WTC11 (cell line): ENCODE measurements around the gene CDCP1. TPM values are rescaled to one million over a fixed set of nuclear protein-coding genes. Genes with fewer than 3 reads are reported as not detected.

Source experiments
- ATAC-seq: fragments of 200-7000 bp; cut with Tn5 transposase; 2 replicates; pipeline ENCODE4 v1.10.0; 2021; ENCODE audit warnings: mild to moderate bottlenecking, moderate library complexity
- CTCF ChIA-PET: fragments of 300-600 bp; sonication (Branson Sonifier 250); formaldehyde crosslinking; loops from one replicate; lab custom pipeline; 2021; ENCODE audit warnings: antibody characterized with exemption; lab: Charles Lee
- POLR2A ChIA-PET: fragments of 350-600 bp; sonication (Branson Sonifier 250); formaldehyde crosslinking; loops from one replicate; lab custom pipeline; 2021; ENCODE audit warnings: antibody characterized with exemption; lab: Charles Lee
- DNase-seq: peaks from one replicate; pipeline ENCODE4 v3.0.0; 2021; ENCODE audit warnings: low spot score
- H3K27ac Mint-ChIP-seq: 2 replicates; pipeline ENCODE4 v1.8.0; 2021; ENCODE audit warnings: mixed read lengths
- H3K27me3 Mint-ChIP-seq: 2 replicates; pipeline ENCODE4 v1.8.0; 2021; ENCODE audit warnings: low read depth, mild to moderate bottlenecking, moderate library complexity, mixed read lengths
- H3K36me3 Mint-ChIP-seq: 2 replicates; pipeline ENCODE4 v1.8.0; 2021; ENCODE audit warnings: mixed read lengths
- H3K4me1 Mint-ChIP-seq: 2 replicates; pipeline ENCODE4 v1.8.0; 2022; ENCODE audit warnings: mixed read lengths
- H3K4me3 Mint-ChIP-seq: 2 replicates; pipeline ENCODE4 v1.8.0; 2021; ENCODE audit warnings: mild to moderate bottlenecking, moderate library complexity, mixed read lengths
- H3K9me3 Mint-ChIP-seq: 2 replicates; pipeline ENCODE4 v1.8.0; 2021; ENCODE audit warnings: mixed read lengths
- AFF4 ChIP-seq: sonication (generic); formaldehyde crosslinking; IDR thresholded peaks from 2 replicates; pipeline ENCODE4 v1.8.1; 2023; ENCODE audit warnings: mild to moderate bottlenecking, missing genetic modification reagents, borderline replicate concordance
- ATF1 ChIP-seq: sonication (generic); formaldehyde crosslinking; IDR thresholded peaks from 2 replicates; pipeline ENCODE4 v1.8.1; 2023; ENCODE audit warnings: mild to moderate bottlenecking, moderate library complexity, missing genetic modification reagents
- E2F1 ChIP-seq: sonication (generic); formaldehyde crosslinking; IDR thresholded peaks from 2 replicates; pipeline ENCODE4 v1.8.0; 2022; ENCODE audit warnings: mild to moderate bottlenecking, missing genetic modification reagents
- ELF4 ChIP-seq: sonication (generic); formaldehyde crosslinking; IDR thresholded peaks from 2 replicates; pipeline ENCODE4 v1.8.1; 2022; ENCODE audit warnings: low read depth, mild to moderate bottlenecking, moderate library complexity, missing genetic modification reagents
- FOXK1 ChIP-seq: sonication (generic); formaldehyde crosslinking; IDR thresholded peaks from 2 replicates; pipeline ENCODE4 v1.8.0; 2022; ENCODE audit warnings: mild to moderate bottlenecking, moderate library complexity, missing genetic modification reagents
- JUN ChIP-seq: sonication (generic); formaldehyde crosslinking; IDR thresholded peaks from 2 replicates; pipeline ENCODE4 v1.8.0; 2023; ENCODE audit warnings: mild to moderate bottlenecking, missing genetic modification reagents
- KAT7 ChIP-seq: sonication (generic); formaldehyde crosslinking; IDR thresholded peaks from 2 replicates; pipeline ENCODE4 v1.8.1; 2023; ENCODE audit warnings: missing genetic modification reagents, mild to moderate bottlenecking, borderline replicate concordance
- NFATC4 ChIP-seq: fragments of 250-450 bp; sonication (Bioruptor Pico); IDR thresholded peaks from 2 replicates; pipeline ENCODE4 v1.9.0; 2021; ENCODE audit warnings: mild to moderate bottlenecking
- NFE2L1 ChIP-seq: sonication (generic); formaldehyde crosslinking; IDR thresholded peaks from 2 replicates; pipeline ENCODE4 v1.8.1; 2023; ENCODE audit warnings: missing genetic modification reagents
- NR2C2 ChIP-seq: sonication (generic); formaldehyde crosslinking; IDR thresholded peaks from 2 replicates; pipeline ENCODE4 v1.8.0; 2022; ENCODE audit warnings: mild to moderate bottlenecking, missing genetic modification reagents
- SMAD3 ChIP-seq: sonication (generic); formaldehyde crosslinking; IDR thresholded peaks from 2 replicates; pipeline ENCODE4 v1.8.0; 2022; ENCODE audit warnings: missing genetic modification reagents, mild to moderate bottlenecking, borderline replicate concordance
- ZBTB21 ChIP-seq: sonication (generic); formaldehyde crosslinking; IDR thresholded peaks from 2 replicates; pipeline ENCODE4 v1.8.1; 2023; ENCODE audit warnings: mild to moderate bottlenecking, missing genetic modification reagents, borderline replicate concordance
- ZNF219 ChIP-seq: sonication (generic); formaldehyde crosslinking; IDR thresholded peaks from 2 replicates; pipeline ENCODE4 v1.8.0; 2023; ENCODE audit warnings: missing genetic modification reagents, mild to moderate bottlenecking, borderline replicate concordance
- ZNF416 ChIP-seq: fragments of 250-450 bp; sonication (Bioruptor Pico); IDR thresholded peaks from 2 replicates; pipeline ENCODE4 v1.9.0; 2021; ENCODE audit warnings: mild to moderate bottlenecking, inconsistent platforms
- total RNA-seq: library from RNA; stranded (reverse); gene quantifications from 3 replicates; pipeline ENCODE4 v1.2.3, GENCODE V29; 2021
- TF ChIP-seq, protein P1 (sequence below): sonication (generic); formaldehyde crosslinking; IDR thresholded peaks from 2 replicates; pipeline ENCODE4 v1.8.0; 2022; ENCODE audit warnings: missing genetic modification reagents
- TF ChIP-seq, protein P2 (sequence below): sonication (generic); formaldehyde crosslinking; IDR thresholded peaks from 2 replicates; pipeline ENCODE4 v1.8.0; 2023; ENCODE audit warnings: missing genetic modification reagents, mild to moderate bottlenecking, borderline replicate concordance
- TF ChIP-seq, protein P3 (sequence below): sonication (generic); formaldehyde crosslinking; IDR thresholded peaks from 2 replicates; pipeline ENCODE4 v1.8.0; 2022; ENCODE audit warnings: mild to moderate bottlenecking, missing genetic modification reagents

CDCP1 gene
- total RNA-seq, 1 experiment from 2014 or later: 14.6 TPM

GRCh38 chr3:45127130-45127822, 18.9 kb downstream of the CDCP1 start:
- no peak overlapping the region for H3K27ac Mint-ChIP-seq
- no peak for DNase-seq
- H3K9me3 Mint-ChIP-seq: no peaks in the 10 kb centered on the region
- H3K4me1 Mint-ChIP-seq: no peaks in the 10 kb centered on the region
- H3K36me3 Mint-ChIP-seq: no peaks in the 10 kb centered on the region
- H3K4me3 Mint-ChIP-seq: no peak overlapping the region
- ChIA-PET POLR2A (no interaction called here), CTCF (no interaction called here)
- no peaks in the 10 kb centered on the region for H3K27me3 Mint-ChIP-seq
- TF ChIP-seq NFATC4 (CRISPR knock-in tag): no peak
- ATAC-seq: no peak

GRCh38 chr3:45126730-45127129, 19.4 kb downstream of the CDCP1 start:
- H3K27ac Mint-ChIP-seq: no peak overlapping the region
- H3K4me1 Mint-ChIP-seq: no peaks in the 10 kb centered on the region
- ATAC-seq (no peak), DNase-seq (no peak)
- ChIA-PET CTCF (no interaction called here), POLR2A (no interaction called here)
- H3K4me3 Mint-ChIP-seq: no peak overlapping the region
- no peaks in the 10 kb centered on the region for H3K9me3 Mint-ChIP-seq
- no peaks in the 10 kb centered on the region for H3K27me3 Mint-ChIP-seq
- no peaks in the 10 kb centered on the region for H3K36me3 Mint-ChIP-seq
- TF ChIP-seq, protein P1, sequence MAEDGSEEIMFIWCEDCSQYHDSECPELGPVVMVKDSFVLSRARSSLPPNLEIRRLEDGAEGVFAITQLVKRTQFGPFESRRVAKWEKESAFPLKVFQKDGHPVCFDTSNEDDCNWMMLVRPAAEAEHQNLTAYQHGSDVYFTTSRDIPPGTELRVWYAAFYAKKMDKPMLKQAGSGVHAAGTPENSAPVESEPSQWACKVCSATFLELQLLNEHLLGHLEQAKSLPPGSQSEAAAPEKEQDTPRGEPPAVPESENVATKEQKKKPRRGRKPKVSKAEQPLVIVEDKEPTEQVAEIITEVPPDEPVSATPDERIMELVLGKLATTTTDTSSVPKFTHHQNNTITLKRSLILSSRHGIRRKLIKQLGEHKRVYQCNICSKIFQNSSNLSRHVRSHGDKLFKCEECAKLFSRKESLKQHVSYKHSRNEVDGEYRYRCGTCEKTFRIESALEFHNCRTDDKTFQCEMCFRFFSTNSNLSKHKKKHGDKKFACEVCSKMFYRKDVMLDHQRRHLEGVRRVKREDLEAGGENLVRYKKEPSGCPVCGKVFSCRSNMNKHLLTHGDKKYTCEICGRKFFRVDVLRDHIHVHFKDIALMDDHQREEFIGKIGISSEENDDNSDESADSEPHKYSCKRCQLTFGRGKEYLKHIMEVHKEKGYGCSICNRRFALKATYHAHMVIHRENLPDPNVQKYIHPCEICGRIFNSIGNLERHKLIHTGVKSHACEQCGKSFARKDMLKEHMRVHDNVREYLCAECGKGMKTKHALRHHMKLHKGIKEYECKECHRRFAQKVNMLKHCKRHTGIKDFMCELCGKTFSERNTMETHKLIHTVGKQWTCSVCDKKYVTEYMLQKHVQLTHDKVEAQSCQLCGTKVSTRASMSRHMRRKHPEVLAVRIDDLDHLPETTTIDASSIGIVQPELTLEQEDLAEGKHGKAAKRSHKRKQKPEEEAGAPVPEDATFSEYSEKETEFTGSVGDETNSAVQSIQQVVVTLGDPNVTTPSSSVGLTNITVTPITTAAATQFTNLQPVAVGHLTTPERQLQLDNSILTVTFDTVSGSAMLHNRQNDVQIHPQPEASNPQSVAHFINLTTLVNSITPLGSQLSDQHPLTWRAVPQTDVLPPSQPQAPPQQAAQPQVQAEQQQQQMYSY (CRISPR knock-in tag): no peak
- TF ChIP-seq JUN: no peak
- no peak for TF ChIP-seq ZNF416 (CRISPR knock-in tag)
- no peak for TF ChIP-seq ELF4
- no peak for TF ChIP-seq KAT7 (CRISPR knock-in tag)
- TF ChIP-seq FOXK1 (CRISPR knock-in tag): no peak
- TF ChIP-seq ZNF219 (CRISPR knock-in tag): no peak
- no peak for TF ChIP-seq AFF4 (CRISPR knock-in tag)
- TF ChIP-seq, protein P2, sequence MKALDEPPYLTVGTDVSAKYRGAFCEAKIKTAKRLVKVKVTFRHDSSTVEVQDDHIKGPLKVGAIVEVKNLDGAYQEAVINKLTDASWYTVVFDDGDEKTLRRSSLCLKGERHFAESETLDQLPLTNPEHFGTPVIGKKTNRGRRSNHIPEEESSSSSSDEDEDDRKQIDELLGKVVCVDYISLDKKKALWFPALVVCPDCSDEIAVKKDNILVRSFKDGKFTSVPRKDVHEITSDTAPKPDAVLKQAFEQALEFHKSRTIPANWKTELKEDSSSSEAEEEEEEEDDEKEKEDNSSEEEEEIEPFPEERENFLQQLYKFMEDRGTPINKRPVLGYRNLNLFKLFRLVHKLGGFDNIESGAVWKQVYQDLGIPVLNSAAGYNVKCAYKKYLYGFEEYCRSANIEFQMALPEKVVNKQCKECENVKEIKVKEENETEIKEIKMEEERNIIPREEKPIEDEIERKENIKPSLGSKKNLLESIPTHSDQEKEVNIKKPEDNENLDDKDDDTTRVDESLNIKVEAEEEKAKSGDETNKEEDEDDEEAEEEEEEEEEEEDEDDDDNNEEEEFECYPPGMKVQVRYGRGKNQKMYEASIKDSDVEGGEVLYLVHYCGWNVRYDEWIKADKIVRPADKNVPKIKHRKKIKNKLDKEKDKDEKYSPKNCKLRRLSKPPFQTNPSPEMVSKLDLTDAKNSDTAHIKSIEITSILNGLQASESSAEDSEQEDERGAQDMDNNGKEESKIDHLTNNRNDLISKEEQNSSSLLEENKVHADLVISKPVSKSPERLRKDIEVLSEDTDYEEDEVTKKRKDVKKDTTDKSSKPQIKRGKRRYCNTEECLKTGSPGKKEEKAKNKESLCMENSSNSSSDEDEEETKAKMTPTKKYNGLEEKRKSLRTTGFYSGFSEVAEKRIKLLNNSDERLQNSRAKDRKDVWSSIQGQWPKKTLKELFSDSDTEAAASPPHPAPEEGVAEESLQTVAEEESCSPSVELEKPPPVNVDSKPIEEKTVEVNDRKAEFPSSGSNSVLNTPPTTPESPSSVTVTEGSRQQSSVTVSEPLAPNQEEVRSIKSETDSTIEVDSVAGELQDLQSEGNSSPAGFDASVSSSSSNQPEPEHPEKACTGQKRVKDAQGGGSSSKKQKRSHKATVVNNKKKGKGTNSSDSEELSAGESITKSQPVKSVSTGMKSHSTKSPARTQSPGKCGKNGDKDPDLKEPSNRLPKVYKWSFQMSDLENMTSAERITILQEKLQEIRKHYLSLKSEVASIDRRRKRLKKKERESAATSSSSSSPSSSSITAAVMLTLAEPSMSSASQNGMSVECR (CRISPR knock-in tag): no peak
- TF ChIP-seq SMAD3: no peak
- no peak for TF ChIP-seq NFE2L1 (CRISPR knock-in tag)
- TF ChIP-seq, protein P3, sequence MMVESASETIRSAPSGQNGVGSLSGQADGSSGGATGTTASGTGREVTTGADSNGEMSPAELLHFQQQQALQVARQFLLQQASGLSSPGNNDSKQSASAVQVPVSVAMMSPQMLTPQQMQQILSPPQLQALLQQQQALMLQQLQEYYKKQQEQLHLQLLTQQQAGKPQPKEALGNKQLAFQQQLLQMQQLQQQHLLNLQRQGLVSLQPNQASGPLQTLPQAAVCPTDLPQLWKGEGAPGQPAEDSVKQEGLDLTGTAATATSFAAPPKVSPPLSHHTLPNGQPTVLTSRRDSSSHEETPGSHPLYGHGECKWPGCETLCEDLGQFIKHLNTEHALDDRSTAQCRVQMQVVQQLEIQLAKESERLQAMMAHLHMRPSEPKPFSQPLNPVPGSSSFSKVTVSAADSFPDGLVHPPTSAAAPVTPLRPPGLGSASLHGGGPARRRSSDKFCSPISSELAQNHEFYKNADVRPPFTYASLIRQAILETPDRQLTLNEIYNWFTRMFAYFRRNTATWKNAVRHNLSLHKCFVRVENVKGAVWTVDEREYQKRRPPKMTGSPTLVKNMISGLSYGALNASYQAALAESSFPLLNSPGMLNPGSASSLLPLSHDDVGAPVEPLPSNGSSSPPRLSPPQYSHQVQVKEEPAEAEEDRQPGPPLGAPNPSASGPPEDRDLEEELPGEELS (CRISPR knock-in tag): no peak
- no peak for TF ChIP-seq ZBTB21 (CRISPR knock-in tag)
- TF ChIP-seq NR2C2 (CRISPR knock-in tag): no peak
- TF ChIP-seq E2F1 (CRISPR knock-in tag): no peak
- TF ChIP-seq ATF1: no peak
